CD14-positive monocyte (primary cell): Measurements from ENCODE around the gene LYPD8. TPM values are rescaled to one million over a fixed set of nuclear protein-coding genes. Genes with fewer than 3 reads are reported as not detected.

ENCODE experiments used
- DNase-seq, 3 donors: peaks; one replicate each; pipeline ENCODE4 v3.0.0-alpha.2; 2011 to 2022
- H2AFZ ChIP-seq: 2 replicates; pipeline ENCODE4 v1.6.0; 2012; ENCODE audit warnings: mild to moderate bottlenecking, low read depth, low read length, inconsistent platforms; ENCODE audit not compliant: insufficient read depth, poor library complexity, severe bottlenecking
- H3K27ac ChIP-seq, 2 donors: 1 replicate in 1 of 2; 2 replicates in 1 of 2; pipeline ENCODE4 v1.5.1; 2012 to 2013; ENCODE audit warnings: low read length in 2 of 2, control low read depth in 1 of 2, inconsistent platforms in 1 of 2, low read depth in 1 of 2, mild to moderate bottlenecking in 1 of 2
- H3K27me3 ChIP-seq, 2 donors: one replicate each; pipeline versions ENCODE4 v1.6.0 to v1.6.1; 2011 to 2013; ENCODE audit warnings: low read length in 2 of 2; ENCODE audit not compliant: control insufficient read depth in 2 of 2, insufficient read depth in 2 of 2
- H3K36me3 ChIP-seq, 2 donors: replicated peaks in 1 of 2; 1 replicate in 1 of 2; 2 replicates in 1 of 2; pipeline versions ENCODE4 v1.5.1 to v1.6.1; 2012 to 2013; ENCODE audit warnings: low read length in 2 of 2, control low read depth in 1 of 2, inconsistent platforms in 1 of 2, mild to moderate bottlenecking in 1 of 2; ENCODE audit not compliant: insufficient read depth in 2 of 2, control insufficient read depth in 1 of 2
- H3K4me1 ChIP-seq, 2 donors: 1 replicate in 1 of 2; 2 replicates in 1 of 2; pipeline versions ENCODE4 v1.5.1 to v1.6.1; 2012 to 2013; ENCODE audit warnings: low read length in 2 of 2, control low read depth in 1 of 2, inconsistent platforms in 1 of 2, mild to moderate bottlenecking in 1 of 2, moderate library complexity in 1 of 2; ENCODE audit not compliant: insufficient read depth in 2 of 2, control insufficient read depth in 1 of 2
- H3K4me2 ChIP-seq: replicated peaks from 2 replicates; pipeline ENCODE3; 2012; ENCODE audit warnings: low read length, moderate library complexity, mild to moderate bottlenecking; ENCODE audit not compliant: poor library complexity, severe bottlenecking; ENCODE audit errors: extremely low read depth
- H3K4me3 ChIP-seq, 3 experiments: fragments of 200-600 bp in 1 of 3; sonication (generic) in 1 of 3; replicated peaks in 1 of 3; 1 replicate in 2 of 3; 2 replicates in 1 of 3; pipeline ENCODE4 v1.5.1; 2011 to 2013; ENCODE audit warnings: low read length in 3 of 3, mild to moderate bottlenecking in 3 of 3, control low read depth in 2 of 3, low read depth in 2 of 3, inconsistent platforms in 1 of 3, moderate library complexity in 1 of 3
- H3K79me2 ChIP-seq: 2 replicates; pipeline ENCODE4 v1.6.0; 2012; ENCODE audit warnings: mild to moderate bottlenecking, control low read depth, inconsistent platforms, low read length, moderate library complexity; ENCODE audit not compliant: insufficient read depth
- H3K9ac ChIP-seq: 2 replicates; pipeline ENCODE4 v1.6.0; 2017; ENCODE audit warnings: low read length, mild to moderate bottlenecking; ENCODE audit not compliant: insufficient read depth, poor library complexity, severe bottlenecking
- H3K9me3 ChIP-seq, 2 donors: replicated peaks in 1 of 2; 1 replicate in 1 of 2; 2 replicates in 1 of 2; pipeline versions ENCODE4 v1.5.1 to v1.6.1; 2012 to 2013; ENCODE audit warnings: low read length in 2 of 2, control low read depth in 1 of 2; ENCODE audit not compliant: control insufficient read depth in 1 of 2, insufficient read depth in 1 of 2
- H4K20me1 ChIP-seq: 2 replicates; pipeline ENCODE4 v1.6.0; 2012; ENCODE audit warnings: mild to moderate bottlenecking, low read length, control low read depth, moderate library complexity; ENCODE audit not compliant: insufficient read depth
- H3K27ac Mint-ChIP-seq, 7 donors: one replicate each; pipeline ENCODE4 v1.8.0; 2020; ENCODE audit warnings: mild to moderate bottlenecking in 7 of 7, mixed read lengths in 7 of 7, moderate library complexity in 6 of 7, inconsistent platforms in 2 of 7
- H3K27me3 Mint-ChIP-seq, 3 donors: one replicate each; pipeline ENCODE4 v1.8.0; 2021 to 2022; ENCODE audit warnings: low read depth in 3 of 3, mild to moderate bottlenecking in 3 of 3, mixed read lengths in 3 of 3, moderate library complexity in 3 of 3, inconsistent platforms in 1 of 3
- H3K36me3 Mint-ChIP-seq, 2 donors: one replicate each; pipeline ENCODE4 v1.8.0; 2020; ENCODE audit warnings: mixed read lengths in 2 of 2, inconsistent platforms in 1 of 2, mild to moderate bottlenecking in 1 of 2
- H3K4me1 Mint-ChIP-seq: one replicate; pipeline ENCODE4 v1.8.0; 2020; ENCODE audit warnings: mild to moderate bottlenecking, mixed read lengths
- H3K4me3 Mint-ChIP-seq, 2 donors: one replicate each; pipeline ENCODE4 v1.8.0; 2020; ENCODE audit warnings: mild to moderate bottlenecking in 2 of 2, mixed read lengths in 2 of 2, moderate library complexity in 1 of 2
- H3K9me3 Mint-ChIP-seq, 7 donors: one replicate each; pipeline ENCODE4 v1.8.0; 2020 to 2022; ENCODE audit warnings: mixed read lengths in 7 of 7, mild to moderate bottlenecking in 6 of 7, moderate library complexity in 6 of 7, inconsistent platforms in 2 of 7
- CTCF ChIP-seq: fragments of 200-600 bp; IDR thresholded peaks from one replicate; pipeline ENCODE4 v1.8.0; 2022; ENCODE audit warnings: antibody characterized with exemption, mild to moderate bottlenecking
- WGBS: methylation state at CpG from one replicate; pipeline ENCODE4 v1.1.5; 2013; ENCODE audit warnings: missing lambda C conversion rate; ENCODE audit not compliant: insufficient coverage; 5-methylcytosine and 5-hydroxymethylcytosine counted together
- intact Hi-C, 2 donors: fragments of 100-400 bp; cut with micrococcal nuclease; formaldehyde crosslinking; loops; one replicate each; pipeline versions ENCODE4 v1.15.0 to v1.15.1; 2023
- polyA plus RNA-seq, 3 donors: library from polyadenylated mRNA; depleted of rRNA in 1 of 3; unstranded in 2 of 3; stranded (reverse) in 1 of 3; fragments of 300-500 nt in 2 of 3; fragments of >200 nt in 1 of 3; fragmentation: Illumina TruSeq in 2 of 3; gene quantifications; 1 replicate in 2 of 3; 2 replicates in 1 of 3; pipeline ENCODE4 v1.2.3, GENCODE V29; 2012 to 2021

Gene LYPD8
- polyA plus RNA-seq, 3 donors, result 0.17 TPM; not detected in 2

- Histone ChIP-seq H3K4me3 (no peak overlapping the region), H3K27ac (no peak overlapping the region), H3K79me2 (no peaks in the 10 kb centered on the region), H3K4me2 (no peak overlapping the region), H3K9ac (no peak overlapping the region), H3K9me3 (peaks cover 4% of the 10 kb centered on the region in 2 donors), H2AFZ (no peak overlapping the region), H3K36me3 (no peaks in the 10 kb centered on the region), H4K20me1 (no peaks in the 10 kb centered on the region), H3K27me3 (no peaks in the 10 kb centered on the region), H3K4me1 (no peaks in the 10 kb centered on the region)
- peaks cover 0 to 4% of the 10 kb centered on the region in 2 donors for H3K36me3 Mint-ChIP-seq
- peaks cover 0 to 3% (median 1%) of the 10 kb centered on the region in 3 donors for H3K27me3 Mint-ChIP-seq
- WGBS, result 97% methylated on average over 5 of the region's 13 CpGs
- no peak for TF ChIP-seq CTCF
- H3K4me1 Mint-ChIP-seq, result peaks cover 17% of the 10 kb centered on the region
- H3K9me3 Mint-ChIP-seq, result peaks cover 3 to 31% (median 17%) of the 10 kb centered on the region in 7 donors
- H3K4me3 Mint-ChIP-seq, result no peak overlapping the region
- no peak for DNase-seq
- H3K27ac Mint-ChIP-seq, result peak overlapping the region in 1 of 7 donors; percentile 79
- intact Hi-C loops, result no loop called here
These were observed 24.8 kb downstream of the LYPD8 start for GRCh38 chr1:248730507-248731335.

GRCh38 chr1:248714248-248714647, 41.3 kb downstream of the LYPD8 start:
- Histone ChIP-seq H3K4me1 (peaks cover 29 to 35% of the 10 kb centered on the region in 2 donors), H4K20me1 (no peaks in the 10 kb centered on the region), H3K79me2 (no peaks in the 10 kb centered on the region), H3K27me3 (no peaks in the 10 kb centered on the region), H2AFZ (no peak overlapping the region), H3K4me3 (no peak overlapping the region), H3K4me2 (no peak overlapping the region), H3K9ac (no peak overlapping the region), H3K36me3 (no peaks in the 10 kb centered on the region), H3K9me3 (peaks cover 4 to 36% of the 10 kb centered on the region in 2 donors), H3K27ac (no peak overlapping the region)
- peaks cover 17 to 46% (median 26%) of the 10 kb centered on the region in 7 donors for H3K9me3 Mint-ChIP-seq
- no CpG with 5 or more reads among the region's 3 CpGs for WGBS
- peaks cover 35% of the 10 kb centered on the region for H3K4me1 Mint-ChIP-seq
- TF ChIP-seq CTCF, result no peak
- no peak overlapping the region for H3K27ac Mint-ChIP-seq
- no peak for DNase-seq
- H3K36me3 Mint-ChIP-seq, result peaks cover 0 to 6% of the 10 kb centered on the region in 2 donors
- H3K27me3 Mint-ChIP-seq, result peaks cover 0 to 6% (median 0%) of the 10 kb centered on the region in 3 donors
- intact Hi-C loops, result no loop called here
- H3K4me3 Mint-ChIP-seq, result no peak overlapping the region
